ENCODE results near the gene SLC9A3.
"Not testable (repeated sequence)": the region's sequence is repeated elsewhere in the genome, so short reads cannot be mapped to it uniquely, and the experiment has no call there.

The SLC9A3 gene

DNA sequence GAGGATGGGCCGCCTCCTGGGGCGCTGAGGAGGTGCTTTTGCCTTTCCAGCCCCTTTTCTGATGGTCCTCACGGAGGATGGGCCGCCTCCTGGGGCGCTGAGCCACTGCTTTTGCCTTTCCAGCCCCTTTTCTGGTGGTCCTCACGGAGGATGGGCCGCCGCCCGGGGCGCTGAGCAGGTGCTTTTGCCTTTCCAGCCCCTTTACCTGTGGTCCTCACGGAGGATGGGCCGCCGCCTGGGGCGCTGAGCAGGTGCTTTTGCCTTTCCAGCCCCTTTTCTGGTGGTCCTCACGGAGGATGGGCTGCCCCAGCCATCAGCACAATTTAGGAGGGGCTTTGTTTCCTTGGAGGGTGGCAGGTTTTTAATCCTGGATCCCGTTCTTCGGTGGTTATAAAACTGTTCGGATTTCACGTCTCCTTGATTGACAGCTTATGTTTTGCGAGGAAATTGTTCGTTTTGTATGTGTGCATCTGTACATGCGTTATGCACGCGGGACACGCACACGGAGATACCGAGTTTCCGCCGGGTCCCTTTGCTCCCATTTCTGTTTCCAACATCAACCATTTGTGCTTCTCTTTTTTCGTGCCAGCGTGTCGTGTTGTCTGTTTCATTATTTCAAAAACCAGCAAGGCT lies 34.7 kb upstream of the SLC9A3 start:
- peak overlapping the region; percentile 47 for H3K27ac Mint-ChIP-seq
- H3K4me3 Mint-ChIP-seq, result no peak overlapping the region
- H3K27me3 Mint-ChIP-seq (ENCODE audit: low read depth, poor library complexity), result peaks cover 40% of the 10 kb centered on the region
- no peaks in the 10 kb centered on the region for H3K36me3 Mint-ChIP-seq (ENCODE audit: low read depth)
- DNase-seq, result no peak
- H3K4me1 Mint-ChIP-seq, result peaks cover 4% of the 10 kb centered on the region
- TF ChIP-seq, protein P1, sequence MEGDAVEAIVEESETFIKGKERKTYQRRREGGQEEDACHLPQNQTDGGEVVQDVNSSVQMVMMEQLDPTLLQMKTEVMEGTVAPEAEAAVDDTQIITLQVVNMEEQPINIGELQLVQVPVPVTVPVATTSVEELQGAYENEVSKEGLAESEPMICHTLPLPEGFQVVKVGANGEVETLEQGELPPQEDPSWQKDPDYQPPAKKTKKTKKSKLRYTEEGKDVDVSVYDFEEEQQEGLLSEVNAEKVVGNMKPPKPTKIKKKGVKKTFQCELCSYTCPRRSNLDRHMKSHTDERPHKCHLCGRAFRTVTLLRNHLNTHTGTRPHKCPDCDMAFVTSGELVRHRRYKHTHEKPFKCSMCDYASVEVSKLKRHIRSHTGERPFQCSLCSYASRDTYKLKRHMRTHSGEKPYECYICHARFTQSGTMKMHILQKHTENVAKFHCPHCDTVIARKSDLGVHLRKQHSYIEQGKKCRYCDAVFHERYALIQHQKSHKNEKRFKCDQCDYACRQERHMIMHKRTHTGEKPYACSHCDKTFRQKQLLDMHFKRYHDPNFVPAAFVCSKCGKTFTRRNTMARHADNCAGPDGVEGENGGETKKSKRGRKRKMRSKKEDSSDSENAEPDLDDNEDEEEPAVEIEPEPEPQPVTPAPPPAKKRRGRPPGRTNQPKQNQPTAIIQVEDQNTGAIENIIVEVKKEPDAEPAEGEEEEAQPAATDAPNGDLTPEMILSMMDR (IDR thresholded peaks at IDR 0.05), result no peak
- peaks cover 16% of the 10 kb centered on the region for H3K9me3 Mint-ChIP-seq

DNA sequence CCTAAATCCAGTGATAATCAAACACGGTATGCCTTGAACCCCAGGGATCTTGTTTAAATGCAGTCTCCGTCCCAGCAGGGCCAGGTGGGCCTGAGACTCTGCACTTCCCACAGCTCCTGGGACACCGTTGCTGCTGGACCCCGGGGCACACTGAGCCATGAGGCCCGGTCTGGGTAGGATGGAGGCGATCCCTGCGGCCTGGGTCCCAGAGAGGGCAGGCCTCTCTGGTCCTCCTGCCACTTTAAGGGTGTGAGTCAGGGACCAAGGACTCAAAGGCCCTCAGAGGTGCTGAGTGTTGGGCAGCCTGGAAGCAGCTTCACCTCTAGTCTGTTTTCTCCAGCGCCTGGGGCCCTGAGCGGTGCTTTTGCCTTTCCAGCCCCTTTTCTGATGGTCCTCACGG lies 34.1 kb upstream of the SLC9A3 start:
- no peak overlapping the region for H3K4me3 Mint-ChIP-seq
- peaks cover 4% of the 10 kb centered on the region for H3K4me1 Mint-ChIP-seq
- H3K36me3 Mint-ChIP-seq (ENCODE audit: low read depth), result no peaks in the 10 kb centered on the region
- no peak for DNase-seq
- peaks cover 20% of the 10 kb centered on the region for H3K9me3 Mint-ChIP-seq
- H3K27me3 Mint-ChIP-seq (ENCODE audit: low read depth, poor library complexity), result peaks cover 44% of the 10 kb centered on the region
- no peak overlapping the region for H3K27ac Mint-ChIP-seq
- TF ChIP-seq, protein P1 (IDR thresholded peaks at IDR 0.05), result no peak

DNA sequence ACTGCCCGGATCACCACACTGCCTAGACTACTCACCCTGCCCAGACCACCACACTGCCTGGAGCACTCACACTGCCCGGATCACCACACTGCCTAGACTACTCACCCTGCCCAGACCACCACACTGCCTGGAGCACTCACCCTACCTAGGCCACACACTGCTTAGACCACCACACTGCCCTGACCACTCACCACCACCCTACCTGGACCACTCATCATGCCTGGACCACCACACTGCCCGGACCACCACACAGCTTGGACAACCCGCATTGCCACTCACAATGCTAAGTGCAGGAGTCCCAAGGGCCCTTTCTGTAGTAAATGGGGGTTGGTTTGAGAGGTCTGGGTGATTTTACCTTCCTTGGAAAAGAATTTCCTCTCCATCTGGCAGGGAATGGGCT lies 33.7 kb upstream of the SLC9A3 start:
- peaks cover 44% of the 10 kb centered on the region for H3K27me3 Mint-ChIP-seq (ENCODE audit: low read depth, poor library complexity)
- not testable (repeated sequence) for DNase-seq; H3K4me1 Mint-ChIP-seq; H3K4me3 Mint-ChIP-seq; H3K27ac Mint-ChIP-seq; H3K36me3 Mint-ChIP-seq (ENCODE audit: low read depth)
- peaks cover 20% of the 10 kb centered on the region for H3K9me3 Mint-ChIP-seq

DNA sequence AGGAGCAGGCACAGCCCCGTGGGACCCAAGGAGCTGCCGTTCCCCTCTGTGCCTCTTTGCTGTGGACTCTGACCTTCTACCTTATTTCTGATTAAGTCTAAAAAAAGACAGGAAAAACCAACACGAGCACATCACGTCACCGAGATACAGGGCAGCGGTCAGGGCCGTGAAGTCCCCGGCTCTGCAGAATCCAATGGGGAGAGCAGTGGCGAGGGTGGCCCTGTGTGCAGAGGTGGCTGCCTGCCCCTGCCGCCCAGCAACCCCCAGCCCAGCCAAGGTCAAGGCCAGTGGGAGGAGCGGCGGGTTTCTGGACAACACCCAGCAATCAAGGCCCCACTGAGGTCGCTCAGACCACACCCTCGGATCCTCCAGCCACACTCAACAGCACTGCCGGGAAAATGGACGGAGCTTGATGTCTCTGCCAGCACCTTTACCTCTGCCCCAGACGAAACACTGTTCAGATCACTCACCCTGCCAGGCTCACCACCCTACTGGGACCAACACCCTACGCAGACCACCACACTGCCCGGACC lies 32.7 kb upstream of the SLC9A3 start:
- Mint-ChIP-seq H3K4me3 (no peak overlapping the region), H3K4me1 (peaks cover 4% of the 10 kb centered on the region), H3K9me3 (peaks cover 20% of the 10 kb centered on the region), H3K27me3 (ENCODE audit: low read depth, poor library complexity) (peaks cover 47% of the 10 kb centered on the region), H3K27ac (no peak overlapping the region), H3K36me3 (ENCODE audit: low read depth) (no peaks in the 10 kb centered on the region)
- no peak for DNase-seq
- TF ChIP-seq, protein P1 (IDR thresholded peaks at IDR 0.05), result no peak

DNA sequence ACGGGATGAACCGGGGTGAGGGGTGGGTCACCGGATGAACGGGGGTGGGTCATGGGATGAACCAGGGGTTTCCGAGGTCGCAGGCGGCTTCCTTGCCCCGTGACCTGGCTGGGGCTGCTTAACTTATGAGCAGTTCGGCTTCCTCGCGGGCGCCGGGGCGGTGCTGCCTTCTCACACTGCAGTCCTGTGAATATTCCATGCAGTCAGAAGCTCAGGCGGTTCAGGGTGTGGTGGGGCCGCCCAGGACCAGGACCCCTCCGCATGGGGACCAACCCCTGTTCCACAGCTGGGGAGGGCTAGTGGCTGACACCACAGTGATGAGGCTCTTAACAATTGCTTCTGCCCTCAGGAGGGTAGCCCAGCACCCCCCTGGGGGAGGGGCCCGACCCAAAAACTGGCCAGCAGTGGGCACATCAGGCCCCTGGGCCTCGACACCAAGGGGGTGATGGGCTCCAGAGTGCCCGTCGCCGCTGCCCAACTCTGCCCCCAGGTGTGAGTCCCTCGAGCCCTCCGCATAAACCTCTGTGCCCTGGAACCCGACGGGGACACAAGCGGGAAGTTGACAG lies 30.9 kb upstream of the SLC9A3 start:
- Mint-ChIP-seq H3K27me3 (ENCODE audit: low read depth, poor library complexity) (peaks cover 51% of the 10 kb centered on the region), H3K4me1 (peaks cover 4% of the 10 kb centered on the region), H3K27ac (no peak overlapping the region), H3K36me3 (ENCODE audit: low read depth) (no peaks in the 10 kb centered on the region), H3K9me3 (peaks cover 25% of the 10 kb centered on the region), H3K4me3 (no peak overlapping the region)
- TF ChIP-seq, protein P1 (IDR thresholded peaks at IDR 0.05), result no peak
- DNase-seq, result no peak

DNA sequence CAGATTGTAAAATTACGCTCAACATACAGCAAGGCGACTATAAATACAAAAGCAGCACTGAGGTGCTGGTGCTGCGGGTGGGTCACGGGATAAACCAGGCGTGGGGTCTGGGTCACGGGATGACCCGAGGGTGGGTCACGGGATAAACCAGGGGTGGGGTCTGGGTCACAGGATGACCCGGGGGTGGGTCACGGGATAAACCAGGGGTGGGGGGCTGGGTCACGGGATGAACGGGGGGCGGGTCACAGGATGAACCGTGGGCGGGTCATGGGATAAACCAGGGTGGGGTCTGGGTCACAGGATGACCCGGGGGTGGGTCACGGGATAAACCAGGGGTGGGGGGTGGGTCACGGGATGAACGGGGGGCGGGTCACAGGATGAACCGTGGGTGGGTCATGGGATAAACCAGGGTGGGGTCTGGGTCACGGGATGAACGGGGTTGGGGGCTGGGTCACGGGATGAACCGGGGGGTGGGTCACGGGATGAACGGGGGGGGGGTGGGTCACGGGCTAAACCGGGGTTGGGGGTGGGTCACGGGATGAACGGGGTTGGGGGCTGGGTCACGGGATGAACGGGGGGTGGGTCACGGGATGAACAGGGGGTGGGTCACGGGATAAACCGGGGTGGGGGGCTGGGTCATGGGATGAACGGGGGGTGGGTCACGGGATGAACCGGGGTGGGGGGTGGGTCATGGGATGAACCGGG lies 30.2 kb upstream of the SLC9A3 start:
- Mint-ChIP-seq H3K4me3 (no peak overlapping the region), H3K4me1 (peaks cover 4% of the 10 kb centered on the region), H3K36me3 (ENCODE audit: low read depth) (no peaks in the 10 kb centered on the region), H3K27me3 (ENCODE audit: low read depth, poor library complexity) (peaks cover 48% of the 10 kb centered on the region), H3K9me3 (peaks cover 29% of the 10 kb centered on the region), H3K27ac (no peak overlapping the region)
- no peak for DNase-seq
- TF ChIP-seq, protein P1 (IDR thresholded peaks at IDR 0.05), result no peak

Measured in nephron progenitor cell (in vitro differentiated cells).